ENCODE measurements around the gene VWA3A.

GRCh38 chr16:22184615-22184968 is 92.3 kb downstream of the VWA3A start:
- TF ChIP-seq CTCF (IDR thresholded peaks at IDR 0.05; ENCODE audit: insufficient read depth, low read depth, low read length) (no peak), EZH2 (IDR thresholded peaks at IDR 0.05; ENCODE audit: insufficient read depth, low read length) (no peak)
